Stimulated activated effector memory CD8-positive, alpha-beta T cell treated with anti-CD3 and anti-CD28 coated beads, Interleukin-12 subunit alpha, Interleukin-12 subunit beta, amount 100 ng/mL, for 72 hours (primary cell): ENCODE results near the gene PLEKHG5.
"Not testable (repeated sequence)": the region's sequence is repeated elsewhere in the genome, so short reads cannot be mapped to it uniquely, and the experiment has no call there.

Source experiments
- ATAC-seq: fragments of 150-1000 bp; cut with Tn5 transposase; 2 replicates; pipeline ENCODE4 v1.10.0; 2021
- DNase-seq, 2 donors: peaks; one replicate each; pipeline ENCODE4 v3.0.0; 2021 to 2022; ENCODE audit warnings: low spot score in 2 of 2
- H3K27ac Mint-ChIP-seq: one replicate; pipeline ENCODE4 v1.8.0; 2022; ENCODE audit warnings: mild to moderate bottlenecking, mixed read lengths
- H3K36me3 Mint-ChIP-seq: one replicate; pipeline ENCODE4 v1.8.0; 2022; ENCODE audit warnings: mild to moderate bottlenecking, mixed read lengths
- H3K4me1 Mint-ChIP-seq: one replicate; pipeline ENCODE4 v1.8.0; 2022; ENCODE audit warnings: mixed read lengths
- H3K4me3 Mint-ChIP-seq: one replicate; pipeline ENCODE4 v1.8.0; 2022; ENCODE audit warnings: mild to moderate bottlenecking, mixed read lengths
- H3K9me3 Mint-ChIP-seq: one replicate; pipeline ENCODE4 v1.8.0; 2022; ENCODE audit warnings: mixed read lengths

PLEKHG5 gene

DNA sequence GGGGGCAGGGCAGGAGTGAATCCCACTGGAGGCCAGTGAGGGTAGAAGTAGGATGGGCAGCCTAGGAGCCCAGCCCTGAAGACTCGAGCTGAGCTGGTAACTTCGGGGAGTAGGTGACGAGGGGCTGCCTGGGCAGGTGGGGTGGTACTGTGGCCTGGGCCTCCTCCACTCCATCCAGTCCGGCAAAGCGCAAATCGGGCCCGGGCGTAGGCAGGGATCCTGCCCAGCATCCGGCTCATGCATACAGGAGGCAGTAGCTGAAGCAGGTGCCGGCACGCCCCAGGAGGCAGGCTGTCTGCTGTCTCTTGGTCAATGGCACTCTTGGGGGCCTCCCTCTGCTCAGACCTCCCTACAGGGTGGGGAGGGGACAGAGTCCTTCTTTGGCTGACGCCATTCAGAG is 24.2 kb downstream of the PLEKHG5 start:
- DNase-seq (no peak), ATAC-seq (no peak)
- H3K4me1 Mint-ChIP-seq = peaks cover 31% of the 10 kb centered on the region
- H3K36me3 Mint-ChIP-seq = peaks cover 26% of the 10 kb centered on the region
- no peaks in the 10 kb centered on the region for H3K9me3 Mint-ChIP-seq
- peak overlapping the region; percentile 72 for H3K27ac Mint-ChIP-seq
- H3K4me3 Mint-ChIP-seq = peak overlapping the region; percentile 97

DNA sequence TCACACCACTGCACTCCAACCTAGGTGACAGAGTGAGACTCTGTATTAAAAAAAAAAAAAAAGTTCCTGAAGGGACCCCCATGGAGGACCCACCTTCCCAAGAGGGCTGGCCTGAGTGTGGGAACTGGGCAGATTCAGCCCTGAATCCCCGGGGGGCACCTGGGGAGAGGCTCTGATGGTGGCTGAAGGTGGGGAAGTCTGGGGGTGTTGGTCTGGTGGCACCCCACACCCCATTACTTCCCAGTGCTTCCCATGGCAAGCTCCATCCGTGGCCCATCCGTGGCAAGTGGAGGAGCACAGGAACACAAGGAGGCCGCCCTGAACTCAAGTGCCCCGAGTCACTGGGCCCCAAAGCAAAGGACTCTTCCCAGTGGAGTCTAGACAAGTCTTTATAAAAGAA is 24.7 kb downstream of the PLEKHG5 start:
- Mint-ChIP-seq H3K4me1 (peaks cover 36% of the 10 kb centered on the region), H3K36me3 (peaks cover 31% of the 10 kb centered on the region), H3K9me3 (no peaks in the 10 kb centered on the region), H3K27ac (peak overlapping the region; percentile 72), H3K4me3 (peak overlapping the region; percentile 97)
- ATAC-seq (no peak), DNase-seq (no peak)

DNA sequence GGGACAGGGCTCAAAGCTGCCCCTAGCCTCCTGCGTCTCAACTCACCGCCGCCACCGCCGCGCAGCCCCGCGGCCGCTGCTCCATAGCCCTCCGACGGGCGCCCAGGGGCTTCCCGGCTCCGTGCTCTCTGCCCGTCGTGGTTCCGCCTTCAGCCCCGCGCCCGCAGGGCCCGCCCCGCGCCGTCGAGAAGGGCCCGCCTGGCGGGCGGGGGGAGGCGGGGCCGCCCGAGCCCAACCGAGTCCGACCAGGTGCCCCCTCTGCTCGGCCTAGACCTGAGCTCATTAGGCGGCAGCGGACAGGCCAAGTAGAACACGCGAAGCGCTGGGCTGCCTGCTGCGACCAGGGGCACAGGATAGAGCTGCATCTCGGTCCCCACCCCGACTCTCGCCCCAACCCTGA is 25.4 kb downstream of the PLEKHG5 start, which contains the start of gene TNFRSF25:
Gene TNFRSF25 (minus strand): TSS at position 151 of the 400 bp plus-strand sequence. CDS start 66 bp downstream, at position 85.
- peaks cover 38% of the 10 kb centered on the region for H3K36me3 Mint-ChIP-seq
- H3K4me3 Mint-ChIP-seq = peak within 1 kb of the TSS; percentile 97
- ATAC-seq (peak; percentile 72), DNase-seq (peak in 1 of 2 donors; percentile 75)
- H3K4me1 Mint-ChIP-seq = peaks cover 43% of the 10 kb centered on the region
- H3K9me3 Mint-ChIP-seq = no peaks in the 10 kb centered on the region
- peak within 1 kb of the TSS; percentile 92 for H3K27ac Mint-ChIP-seq

DNA sequence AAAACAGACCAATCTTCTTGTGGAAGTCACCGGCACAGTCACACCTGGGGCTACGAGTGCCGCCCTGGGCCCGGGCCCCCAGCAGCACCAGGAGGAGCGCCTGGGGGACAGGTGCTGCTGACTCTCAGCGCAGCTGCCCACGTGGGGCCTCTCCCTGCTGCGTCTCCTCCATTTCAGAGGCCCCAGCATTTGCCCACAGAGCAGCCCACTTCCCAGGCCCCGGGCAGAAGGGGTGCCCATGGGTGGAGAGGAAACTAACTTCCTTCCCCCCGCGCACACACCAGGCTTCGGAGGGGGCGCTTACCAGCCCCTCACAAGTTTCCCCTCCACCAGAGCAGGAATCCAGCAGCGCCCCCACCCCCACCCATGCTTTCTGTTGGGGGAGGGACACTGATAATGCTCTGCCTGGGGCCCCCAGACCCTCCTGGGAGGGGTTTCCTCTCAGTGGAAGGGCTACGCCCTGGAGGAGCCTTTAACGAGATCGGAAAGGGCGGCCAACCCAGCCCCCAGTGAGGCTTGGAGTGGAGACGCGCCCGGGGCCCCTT is 25.9 kb downstream of the PLEKHG5 start:
- Mint-ChIP-seq H3K9me3 (no peaks in the 10 kb centered on the region), H3K27ac (peak overlapping the region; percentile 92), H3K4me1 (peaks cover 48% of the 10 kb centered on the region), H3K4me3 (peak overlapping the region; percentile 97), H3K36me3 (peaks cover 43% of the 10 kb centered on the region)
- peak; percentile 38 for ATAC-seq
- no peak for DNase-seq

DNA sequence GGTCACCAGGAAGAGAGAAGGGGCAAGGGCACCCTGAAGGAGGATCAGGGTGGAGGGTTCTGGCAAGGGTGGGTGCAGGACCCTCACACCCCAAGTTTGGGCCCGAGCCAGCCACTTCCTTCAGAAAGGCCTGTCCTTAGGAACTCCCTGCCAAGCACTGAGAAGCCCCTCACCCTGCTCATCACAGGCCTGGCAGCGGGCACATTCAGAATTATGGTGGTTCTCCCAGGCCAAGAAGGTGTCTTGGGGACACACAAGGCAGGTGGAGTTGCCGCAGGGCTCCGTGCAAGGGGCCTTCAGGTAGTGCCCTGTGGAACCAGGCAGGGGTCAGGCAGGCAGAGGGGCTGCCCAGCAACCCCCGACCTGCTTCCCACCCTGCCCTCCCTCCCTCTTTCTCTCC is 26.6 kb downstream of the PLEKHG5 start:
- H3K4me1 Mint-ChIP-seq = peaks cover 54% of the 10 kb centered on the region
- no peak for DNase-seq
- no peaks in the 10 kb centered on the region for H3K9me3 Mint-ChIP-seq
- peak overlapping the region; percentile 92 for H3K27ac Mint-ChIP-seq
- no peak for ATAC-seq
- peak overlapping the region; percentile 97 for H3K4me3 Mint-ChIP-seq
- peaks cover 48% of the 10 kb centered on the region for H3K36me3 Mint-ChIP-seq

DNA sequence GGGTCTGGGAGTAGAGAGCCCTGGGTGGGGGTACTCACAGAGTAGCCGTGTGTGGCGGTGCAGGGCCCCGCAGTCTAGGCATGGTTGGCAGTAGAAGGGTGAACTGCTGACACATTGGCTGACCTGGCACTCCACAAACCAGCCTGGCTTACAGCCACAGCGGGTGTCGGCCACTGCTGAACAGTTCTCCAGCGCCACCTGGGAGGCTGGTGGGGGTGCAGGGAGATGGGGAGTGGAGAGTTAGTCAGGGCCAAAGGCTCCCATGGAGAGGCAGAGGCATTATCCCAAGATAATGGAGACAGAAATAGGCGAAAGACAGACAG is 27.0 kb downstream of the PLEKHG5 start:
- H3K27ac Mint-ChIP-seq = peak overlapping the region; percentile 92
- peaks cover 58% of the 10 kb centered on the region for H3K4me1 Mint-ChIP-seq
- peak overlapping the region; percentile 97 for H3K4me3 Mint-ChIP-seq
- peaks cover 48% of the 10 kb centered on the region for H3K36me3 Mint-ChIP-seq
- ATAC-seq (peak; percentile 31), DNase-seq (no peak)
- H3K9me3 Mint-ChIP-seq = no peaks in the 10 kb centered on the region

DNA sequence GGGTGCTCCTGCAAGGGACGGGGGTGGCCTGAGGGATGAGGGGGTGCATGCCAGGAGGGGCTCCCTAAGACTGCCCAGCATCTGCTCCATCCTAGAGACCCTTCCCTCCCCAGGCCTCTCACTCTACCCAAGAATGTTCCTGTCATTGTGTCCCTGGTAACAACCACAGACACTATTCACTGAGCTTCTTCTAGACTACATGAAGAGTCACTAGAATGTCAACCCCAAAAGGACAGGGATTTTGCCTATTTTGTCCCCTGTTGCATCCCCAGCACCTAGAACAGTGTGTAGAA is 28.4 kb downstream of the PLEKHG5 start:
- H3K9me3 Mint-ChIP-seq = no peaks in the 10 kb centered on the region
- peak overlapping the region; percentile 75 for H3K4me3 Mint-ChIP-seq
- DNase-seq = no peak
- peaks cover 48% of the 10 kb centered on the region for H3K36me3 Mint-ChIP-seq
- peaks cover 62% of the 10 kb centered on the region for H3K4me1 Mint-ChIP-seq
- no peak for ATAC-seq
- H3K27ac Mint-ChIP-seq = peak overlapping the region; percentile 96

DNA sequence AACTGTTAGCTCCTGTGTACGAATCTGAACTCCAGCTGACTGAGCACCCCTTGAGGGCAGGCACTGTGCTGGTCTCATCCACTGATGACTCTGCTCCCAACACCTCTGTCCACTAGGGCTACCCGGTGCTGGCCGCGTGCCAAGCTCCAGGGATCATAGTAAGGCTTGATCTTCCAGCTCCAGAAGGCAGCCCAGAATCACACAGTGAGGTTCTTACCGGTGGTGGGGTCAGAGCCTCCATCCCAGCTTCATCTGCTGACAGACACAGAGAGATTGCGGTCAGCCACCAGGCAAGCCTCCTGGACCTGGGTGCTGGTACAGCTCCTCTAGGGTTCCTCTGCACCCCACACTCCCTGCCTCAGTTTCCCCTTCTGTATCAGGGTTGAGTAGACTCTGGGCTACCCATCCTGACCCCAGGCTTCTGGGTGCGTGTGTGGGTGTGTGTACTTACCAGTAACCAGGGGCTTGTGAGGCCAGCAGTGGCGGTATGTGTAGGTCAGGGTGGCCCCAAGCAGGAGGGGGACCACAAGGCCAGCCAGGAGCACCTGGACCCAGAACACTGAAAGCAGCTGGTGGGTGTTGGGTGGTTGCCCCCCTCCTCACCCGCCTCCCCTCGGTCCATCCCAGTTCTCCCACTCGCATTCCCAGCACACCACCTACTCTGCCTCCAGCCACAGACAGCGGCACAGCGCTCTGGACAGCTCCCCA is 28.9 kb downstream of the PLEKHG5 start:
- H3K4me3 Mint-ChIP-seq = peak overlapping the region; percentile 75
- no peaks in the 10 kb centered on the region for H3K9me3 Mint-ChIP-seq
- H3K27ac Mint-ChIP-seq = peak overlapping the region; percentile 96
- DNase-seq = no peak
- no peak for ATAC-seq
- H3K36me3 Mint-ChIP-seq = peaks cover 48% of the 10 kb centered on the region
- peaks cover 61% of the 10 kb centered on the region for H3K4me1 Mint-ChIP-seq

DNA sequence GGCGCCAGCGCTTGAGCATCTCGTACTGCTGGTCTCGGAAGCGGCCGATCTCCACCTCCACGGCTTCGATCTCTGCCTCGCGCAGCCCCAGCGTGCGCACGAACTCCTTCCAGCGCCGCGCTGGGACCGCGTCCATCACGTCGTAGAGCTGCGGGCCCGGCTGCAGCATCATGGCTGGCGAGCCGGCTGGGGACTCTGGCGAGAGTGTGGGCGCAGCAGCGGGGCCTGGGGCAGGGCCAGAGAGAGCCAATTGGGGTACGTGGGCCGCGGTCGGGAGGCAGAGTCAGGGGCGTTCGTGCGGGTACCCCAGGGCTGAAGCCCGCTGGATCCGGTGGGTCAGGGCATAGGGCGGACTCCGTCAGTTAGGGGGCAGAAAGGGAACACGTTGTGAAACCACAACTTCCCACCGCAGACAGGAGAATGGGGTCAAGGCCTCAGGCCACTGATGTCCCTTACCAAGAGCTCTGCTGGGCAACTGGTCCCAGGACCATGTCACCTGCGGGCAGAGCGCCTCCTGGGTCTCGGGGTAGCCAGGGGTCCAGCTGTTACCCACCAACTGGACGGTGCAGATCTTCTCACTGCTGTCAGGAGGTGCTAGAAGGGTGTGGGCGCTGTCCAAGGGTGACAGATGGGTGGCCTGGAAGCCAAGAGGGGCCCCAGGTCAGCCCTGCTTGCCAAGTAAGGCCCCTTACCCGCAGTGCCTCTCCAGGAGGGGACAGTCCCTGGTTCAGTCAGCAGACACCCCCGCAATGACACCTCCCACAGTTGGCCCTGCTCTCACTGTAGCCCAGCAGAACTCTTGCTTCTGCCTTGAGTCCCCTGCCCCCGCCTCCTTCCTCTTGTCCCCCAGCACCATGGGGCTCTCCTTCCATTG is 29.7 kb downstream of the PLEKHG5 start:
- no peaks in the 10 kb centered on the region for H3K9me3 Mint-ChIP-seq
- DNase-seq = no peak
- H3K36me3 Mint-ChIP-seq = peaks cover 48% of the 10 kb centered on the region
- peaks cover 61% of the 10 kb centered on the region for H3K4me1 Mint-ChIP-seq
- H3K27ac Mint-ChIP-seq = peak overlapping the region; percentile 96
- peak overlapping the region; percentile 75 for H3K4me3 Mint-ChIP-seq
- peak; percentile 40 for ATAC-seq

DNA sequence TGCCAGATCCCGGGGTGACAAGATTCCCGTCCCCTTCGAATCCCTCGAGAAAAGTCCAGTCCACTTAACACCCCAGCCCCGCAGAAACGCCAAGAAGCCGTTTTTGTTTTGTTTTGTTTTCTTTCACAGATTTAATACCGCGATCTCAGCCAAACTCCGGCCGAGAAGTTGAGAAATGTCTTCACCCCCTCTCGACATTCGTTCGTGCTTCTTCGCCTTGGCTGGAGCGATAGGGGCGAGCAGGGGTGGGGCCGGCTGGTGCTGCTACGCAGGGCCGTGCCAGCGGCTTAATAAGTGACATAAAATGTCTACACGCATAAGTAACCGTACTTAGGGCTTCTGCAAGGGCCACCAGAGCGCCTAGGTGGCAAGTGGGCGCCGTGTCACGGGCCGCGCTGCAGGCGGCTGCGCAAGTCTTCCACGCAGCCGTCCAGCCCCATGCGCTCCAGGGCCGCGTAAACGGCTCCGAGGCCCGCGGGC is 30.4 kb downstream of the PLEKHG5 start:
- ATAC-seq (no peak), DNase-seq (no peak)
- H3K4me3 Mint-ChIP-seq = peak overlapping the region; percentile 75
- H3K27ac Mint-ChIP-seq = peak overlapping the region; percentile 96
- peaks cover 63% of the 10 kb centered on the region for H3K4me1 Mint-ChIP-seq
- peaks cover 48% of the 10 kb centered on the region for H3K36me3 Mint-ChIP-seq
- H3K9me3 Mint-ChIP-seq = no peaks in the 10 kb centered on the region

DNA sequence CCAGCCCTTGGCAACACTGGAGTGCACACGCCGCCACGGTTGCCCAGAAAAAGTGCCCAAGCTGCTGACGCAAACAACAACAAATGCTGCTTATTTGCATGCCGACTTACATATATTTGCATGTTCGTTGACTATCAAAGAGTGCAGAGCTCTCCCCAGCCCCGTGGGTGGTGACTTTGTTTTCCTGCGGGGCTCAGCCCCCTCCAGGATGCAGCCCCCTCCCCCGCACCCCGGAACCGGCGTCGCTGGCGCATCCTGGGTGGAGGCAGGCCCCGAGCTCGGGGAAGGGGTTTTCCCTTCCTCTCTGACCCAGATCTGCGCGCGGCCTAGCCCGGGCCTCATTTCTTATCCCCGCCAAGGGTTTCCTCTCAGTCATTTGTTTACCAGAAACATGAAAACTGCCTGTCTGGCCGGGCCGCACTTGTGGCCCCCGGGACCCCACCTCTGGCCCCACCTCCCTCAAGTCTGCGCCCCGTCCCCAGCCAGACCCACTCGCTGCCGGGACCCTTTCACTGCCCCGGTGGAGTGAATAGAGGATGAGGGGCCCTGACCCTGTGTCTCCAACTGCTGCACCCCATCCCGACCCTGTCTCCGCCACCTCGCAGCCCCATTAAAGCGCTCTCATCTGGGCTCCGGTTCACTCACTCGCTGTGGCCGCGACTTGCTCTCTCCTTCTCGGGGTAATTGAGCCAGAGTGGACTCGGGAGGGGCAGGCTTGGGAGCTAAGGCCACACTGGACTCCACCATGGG is 31.0 kb downstream of the PLEKHG5 start:
- Mint-ChIP-seq H3K4me1 (peaks cover 63% of the 10 kb centered on the region), H3K4me3 (peak overlapping the region; percentile 75), H3K9me3 (no peaks in the 10 kb centered on the region), H3K36me3 (peaks cover 47% of the 10 kb centered on the region), H3K27ac (peak overlapping the region; percentile 96)
- peak; percentile 82 for ATAC-seq
- peak; percentile 57 to 83 for DNase-seq

DNA sequence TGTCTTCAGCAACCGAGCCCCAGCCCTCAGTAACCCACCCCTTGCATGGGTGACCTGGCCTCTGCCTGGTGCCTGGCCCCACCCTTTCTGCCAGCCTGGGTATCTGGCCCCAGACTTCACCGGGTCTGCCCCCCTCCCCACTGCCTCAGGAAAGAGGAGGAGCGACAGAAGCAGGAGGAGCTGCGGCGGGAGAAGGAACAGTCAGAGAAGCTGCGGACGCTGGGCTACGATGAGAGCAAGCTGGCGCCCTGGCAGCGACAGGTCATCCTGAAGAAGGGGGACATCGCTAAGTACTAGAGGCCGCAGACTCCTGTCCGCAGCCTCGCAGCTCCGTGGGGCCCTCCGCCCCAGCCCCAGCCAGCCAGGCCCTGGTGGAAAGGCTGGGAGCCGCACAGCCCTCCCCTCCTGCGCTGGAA is 31.6 kb downstream of the PLEKHG5 start:
- no peaks in the 10 kb centered on the region for H3K9me3 Mint-ChIP-seq
- H3K4me3 Mint-ChIP-seq = peak overlapping the region; percentile 75
- H3K4me1 Mint-ChIP-seq = peaks cover 63% of the 10 kb centered on the region
- ATAC-seq (peak; percentile 56), DNase-seq (peak in 1 of 2 donors; percentile 24)
- H3K36me3 Mint-ChIP-seq = peaks cover 41% of the 10 kb centered on the region
- H3K27ac Mint-ChIP-seq = peak overlapping the region; percentile 96

DNA sequence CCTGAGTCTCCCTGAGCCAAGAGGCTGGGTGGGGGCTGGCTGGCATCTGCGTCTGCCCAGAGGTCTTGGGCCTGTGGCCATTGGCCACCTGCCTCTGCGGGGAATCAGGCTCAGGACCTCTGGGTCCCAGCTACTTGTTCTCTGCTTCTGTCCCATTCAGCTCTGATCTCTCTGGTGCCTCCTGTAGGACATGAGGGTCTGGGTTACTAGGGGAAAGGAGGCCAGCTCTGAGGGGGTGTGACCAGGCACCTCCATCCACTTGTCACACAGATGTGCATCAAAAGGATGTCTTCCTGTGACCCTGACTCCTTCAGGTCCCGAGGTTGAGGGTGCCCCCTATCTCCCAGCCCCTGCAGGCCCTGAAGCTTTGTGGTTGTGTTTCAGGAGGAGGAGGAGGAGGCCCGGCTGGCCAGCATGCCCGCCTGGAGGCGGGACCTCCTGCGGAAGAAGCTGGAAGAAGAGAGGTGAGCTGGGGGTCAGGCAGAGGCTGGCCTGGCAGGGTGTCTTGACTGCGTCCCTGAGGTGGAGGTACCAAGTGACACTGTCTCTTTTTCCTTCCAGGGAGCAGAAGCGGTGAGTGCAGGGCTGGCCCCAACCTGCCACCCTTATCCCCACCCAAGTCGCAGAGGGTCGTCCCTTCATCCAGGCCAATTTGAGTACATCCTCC is 34.5 kb downstream of the PLEKHG5 start:
- ATAC-seq (no peak), DNase-seq (no peak)
- Mint-ChIP-seq H3K27ac (no peak overlapping the region), H3K9me3 (no peaks in the 10 kb centered on the region), H3K4me1 (peaks cover 48% of the 10 kb centered on the region), H3K4me3 (no peak overlapping the region), H3K36me3 (peaks cover 23% of the 10 kb centered on the region)

DNA sequence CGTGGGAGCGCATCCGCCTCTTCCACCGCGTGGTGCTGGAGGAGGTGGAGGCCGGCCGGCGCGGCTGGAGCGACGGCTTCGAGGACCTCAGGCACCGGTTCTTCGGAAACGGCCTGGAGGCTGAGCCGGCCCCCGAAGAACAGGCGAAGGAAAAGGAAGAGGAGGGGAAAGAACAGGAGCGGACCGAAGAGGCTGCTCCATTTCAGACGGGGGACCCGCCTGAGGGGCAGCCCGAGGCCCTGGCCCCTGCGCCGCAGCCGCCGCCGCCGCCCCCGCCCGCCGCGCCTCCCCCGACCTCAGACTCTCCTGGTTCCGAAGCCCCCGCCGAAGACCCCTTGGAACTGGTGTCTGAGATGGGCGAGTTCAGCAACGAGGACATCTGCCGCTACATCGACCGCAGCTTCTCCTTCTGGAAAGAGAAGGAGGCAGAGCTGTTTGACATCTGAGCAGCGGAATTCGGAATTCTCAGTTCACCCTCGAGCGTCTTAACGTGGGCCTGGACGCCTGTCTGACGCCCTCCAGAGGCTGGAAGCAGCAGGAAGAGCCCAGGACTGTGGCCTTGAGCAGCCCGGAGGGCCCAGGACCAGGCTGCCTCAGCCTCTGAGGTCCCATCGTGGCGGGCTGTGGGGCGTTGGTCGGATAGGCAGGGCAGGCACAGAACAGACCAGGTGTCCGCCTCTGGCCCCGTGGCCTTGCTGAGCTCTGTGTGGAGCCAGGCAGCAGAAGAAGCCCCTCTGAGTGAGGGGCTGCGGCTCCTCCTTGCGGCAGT is 35.5 kb downstream of the PLEKHG5 start:
- H3K36me3 Mint-ChIP-seq = peaks cover 13% of the 10 kb centered on the region
- not testable (repeated sequence) for H3K9me3 Mint-ChIP-seq, H3K27ac Mint-ChIP-seq, H3K4me3 Mint-ChIP-seq, DNase-seq, ATAC-seq
- peaks cover 39% of the 10 kb centered on the region for H3K4me1 Mint-ChIP-seq
